Activated CD4-positive, alpha-beta T cell treated with anti-CD3 and anti-CD28 coated beads, Interleukin-2, amount 50 U/mL, for 16 hours (primary cell): Measurements from ENCODE around the gene LAMP1.
"Not testable (repeated sequence)": the region's sequence is repeated elsewhere in the genome, so short reads cannot be mapped to it uniquely, and the experiment has no call there.

Source experiments
- DNase-seq: peaks from one replicate; pipeline ENCODE4 v3.0.0-alpha.2; 2020

The LAMP1 gene

DNA sequence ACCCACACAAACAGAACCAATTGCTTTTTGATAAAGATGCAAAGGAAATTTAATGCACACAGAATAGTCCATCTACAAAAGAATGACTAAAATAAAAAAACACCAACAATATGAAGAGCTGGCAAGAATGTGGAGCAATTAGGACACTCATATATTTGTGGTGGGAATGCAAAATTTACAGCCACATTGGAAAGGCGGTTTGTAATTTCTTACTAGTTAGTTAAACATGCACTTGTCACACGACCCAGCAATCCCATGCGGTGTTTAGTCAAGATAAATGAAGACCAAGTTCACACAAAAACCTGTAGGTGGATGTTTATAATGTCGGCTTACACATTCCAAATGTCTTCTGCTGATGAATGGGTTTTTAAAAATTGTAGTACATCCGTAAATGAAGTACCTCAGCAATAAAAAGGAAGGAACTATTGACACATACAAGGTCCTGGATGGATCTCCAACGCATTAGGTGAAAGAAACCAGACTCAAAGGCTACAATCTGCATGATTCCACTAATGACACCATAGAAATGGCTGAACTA, 61.7 kb downstream of the LAMP1 start:
- no peak for DNase-seq

DNA sequence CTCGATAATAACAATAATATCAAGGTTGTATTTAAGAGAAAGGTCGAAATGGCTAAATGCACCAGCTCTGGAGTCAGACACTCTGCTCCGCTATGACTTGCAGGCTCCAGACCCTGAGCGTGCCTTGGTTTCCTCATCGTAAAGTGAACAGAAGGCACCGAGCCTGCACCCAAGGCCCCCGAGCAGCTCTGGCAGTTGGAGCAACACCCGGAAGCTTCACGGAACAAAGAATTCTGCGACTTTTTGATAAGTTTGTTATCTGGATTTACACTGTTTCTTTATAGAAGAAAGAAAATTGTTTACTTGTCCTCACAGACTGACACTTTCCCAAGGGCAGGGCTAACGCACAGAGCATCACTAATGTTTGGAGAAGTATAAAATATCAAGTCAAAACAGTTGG, 62.5 kb downstream of the LAMP1 start:
- no peak for DNase-seq

DNA sequence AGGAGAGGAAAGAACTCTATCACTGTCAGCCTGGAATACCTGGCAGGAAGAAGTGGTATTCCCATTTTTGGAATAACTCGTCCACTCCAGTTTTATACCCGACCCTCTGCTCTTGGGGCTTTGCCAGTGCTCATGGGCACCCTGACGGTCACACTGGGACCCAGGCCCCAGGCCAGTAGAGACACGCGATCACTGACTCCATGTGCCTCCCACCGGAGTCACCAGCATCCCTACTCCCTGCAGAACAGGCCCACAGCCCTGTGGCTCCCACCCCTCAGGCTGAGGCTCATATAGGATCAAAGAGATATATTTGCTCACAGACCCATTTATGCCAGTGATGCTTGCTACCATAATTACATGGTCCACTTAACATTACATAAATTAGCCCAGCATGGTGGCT, 63.4 kb downstream of the LAMP1 start:
- no peak for DNase-seq

DNA sequence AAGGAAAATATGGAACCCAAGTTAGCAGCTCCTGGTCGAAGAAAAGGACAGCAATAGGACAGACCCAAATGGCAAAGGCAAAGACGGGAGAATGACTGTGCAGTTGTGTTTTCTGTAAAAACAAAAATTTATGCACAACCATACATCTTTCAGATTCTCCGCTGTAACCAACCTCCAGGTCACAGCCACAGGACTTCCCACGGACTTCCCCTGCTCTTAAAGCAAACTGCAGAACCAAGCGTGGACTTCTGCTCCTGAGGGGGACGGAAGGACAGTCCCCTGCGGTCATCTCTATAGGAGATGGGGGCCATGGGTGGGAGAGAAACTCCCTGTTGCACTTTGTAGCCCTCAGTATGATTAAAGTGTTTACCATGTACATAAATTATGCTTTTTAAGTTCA, 64.4 kb downstream of the LAMP1 start:
- DNase-seq: no peak

DNA sequence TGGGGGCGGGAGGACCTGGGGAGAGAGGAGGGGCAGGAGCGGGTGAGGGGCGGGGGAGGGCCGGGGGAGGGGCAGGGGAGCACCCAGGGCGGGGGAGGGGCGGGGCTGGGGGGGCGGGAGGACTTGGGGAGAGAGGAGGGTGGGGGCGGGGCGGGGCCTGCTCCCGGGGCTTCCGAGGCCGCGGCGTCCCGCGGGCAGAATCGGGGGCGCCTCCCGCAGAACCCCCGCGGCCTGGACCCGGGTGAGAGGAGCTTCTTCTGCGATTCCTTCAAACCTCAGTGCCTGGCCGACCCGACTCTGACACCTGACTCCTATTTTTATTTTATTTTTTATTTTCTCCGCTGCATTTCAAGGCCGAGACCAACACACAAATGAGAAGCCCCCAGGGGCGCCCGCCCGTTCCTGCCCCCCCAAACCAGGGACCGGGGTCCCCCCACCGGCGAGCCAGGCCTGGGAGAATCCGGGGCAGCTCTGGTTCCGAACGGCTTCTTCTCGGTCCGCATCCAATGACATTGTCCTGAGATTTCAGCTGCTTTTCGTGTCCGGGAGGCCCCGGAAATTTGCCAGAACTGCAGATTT, 67.4 kb downstream of the LAMP1 start:
- no peak for DNase-seq

DNA sequence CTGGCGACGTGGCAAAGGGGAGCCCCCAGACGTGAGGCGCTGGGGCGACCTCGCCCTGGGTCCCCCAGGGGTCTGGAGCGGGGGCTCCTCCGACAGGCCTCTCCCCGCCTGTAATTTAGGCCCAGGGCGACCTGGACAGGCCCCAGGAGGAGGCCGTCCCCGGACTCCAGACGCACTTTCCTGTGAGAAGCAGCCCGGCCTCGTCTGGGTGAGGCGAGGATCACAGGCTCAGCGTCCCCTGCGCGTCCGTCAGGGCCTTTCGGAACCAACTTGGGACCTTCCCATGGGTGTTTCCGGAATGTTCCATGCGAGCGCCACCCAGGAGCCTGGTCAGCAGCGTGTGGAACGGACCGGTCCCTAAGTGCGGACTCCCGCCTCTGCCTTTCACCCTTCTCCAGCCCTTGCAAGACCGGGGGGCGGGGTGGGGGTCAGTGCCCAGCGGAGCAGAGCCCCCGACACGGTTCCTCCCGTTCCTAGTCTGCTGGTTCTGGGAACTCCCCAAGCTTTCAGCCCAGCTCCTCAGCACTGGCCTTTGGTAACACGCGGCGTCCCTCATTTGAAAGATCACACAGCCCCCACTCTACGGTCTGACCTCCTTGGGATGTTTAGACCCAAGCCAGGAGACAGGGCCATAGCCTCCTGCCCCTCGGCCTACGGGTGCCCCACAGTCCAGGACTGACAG, 68.0 kb downstream of the LAMP1 start:
- no peak for DNase-seq

DNA sequence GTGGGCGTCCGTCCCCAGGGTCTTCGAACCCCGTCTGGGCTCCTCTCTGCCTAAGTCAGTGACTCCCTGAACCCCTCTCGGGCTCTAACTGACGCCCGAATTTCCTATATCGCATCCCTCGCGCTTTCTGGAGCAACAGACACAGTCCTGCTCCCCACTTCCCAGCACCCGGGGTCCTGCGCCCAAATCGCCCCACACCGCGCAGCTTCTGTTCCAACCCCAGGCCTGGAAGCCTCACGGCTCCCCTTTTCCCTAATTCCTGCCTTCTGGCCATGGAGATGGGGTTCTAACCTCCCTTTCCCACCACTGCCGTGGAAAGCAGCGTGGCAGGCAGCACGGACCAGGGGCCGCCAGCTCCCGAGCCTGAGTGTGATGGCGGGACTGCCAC, 68.5 kb downstream of the LAMP1 start:
- no peak for DNase-seq

DNA sequence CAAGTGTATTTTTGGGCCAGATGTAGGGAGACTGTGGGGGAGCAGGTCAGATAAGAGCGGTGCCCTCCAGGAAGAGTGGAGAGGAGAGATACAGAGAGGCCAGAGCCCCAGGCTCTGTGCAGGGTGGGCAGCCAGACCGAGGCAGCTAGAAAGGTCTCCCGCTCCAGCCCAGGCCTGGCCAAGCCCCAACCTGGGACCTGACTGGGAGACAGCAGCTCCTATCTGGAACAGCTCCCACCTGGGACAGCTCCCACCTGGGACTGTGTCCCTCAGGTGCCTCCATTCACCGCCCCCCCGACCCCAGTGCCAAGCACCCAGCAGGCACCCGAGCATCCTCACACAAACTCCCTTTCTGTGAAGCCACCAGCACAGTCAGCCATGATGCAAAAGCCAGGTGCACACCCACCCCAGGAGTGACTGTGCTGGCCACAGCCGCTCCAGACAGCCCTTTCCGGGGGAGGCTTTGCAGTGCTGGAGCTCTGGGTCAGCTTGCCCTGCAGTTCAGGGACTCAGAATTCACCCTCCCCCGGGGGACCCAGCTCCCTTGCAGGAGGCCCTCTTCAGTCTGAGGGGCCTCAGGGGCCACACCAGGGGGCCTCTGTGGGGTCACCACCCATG, 69.0 kb downstream of the LAMP1 start:
- no peak for DNase-seq

DNA sequence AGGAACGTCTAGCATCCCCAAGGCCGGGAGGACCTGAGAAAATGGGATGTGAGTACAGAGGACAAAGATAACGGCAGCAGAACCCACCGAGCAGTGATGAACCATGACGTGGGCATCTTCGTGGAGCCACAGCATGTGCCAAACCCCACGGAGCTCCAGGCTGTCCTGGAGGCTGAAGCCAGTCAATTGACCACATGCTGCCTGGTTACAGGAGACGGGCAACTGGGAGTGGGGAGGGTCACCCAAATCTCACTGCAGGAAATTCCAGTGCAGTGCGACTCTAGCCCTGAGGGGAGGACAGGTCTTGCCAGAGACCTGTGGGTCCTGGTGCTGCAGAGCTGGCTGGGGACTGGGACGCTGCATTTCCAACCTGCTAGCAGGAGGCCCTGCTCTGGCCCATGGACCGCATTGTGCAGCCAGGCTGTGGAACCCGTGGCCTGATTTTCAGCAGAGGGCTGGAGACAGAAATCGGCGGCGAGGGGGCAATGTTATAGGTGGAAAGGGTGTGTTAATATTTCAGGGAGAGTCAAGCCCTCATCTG, 70.1 kb downstream of the LAMP1 start:
- no peak for DNase-seq

DNA sequence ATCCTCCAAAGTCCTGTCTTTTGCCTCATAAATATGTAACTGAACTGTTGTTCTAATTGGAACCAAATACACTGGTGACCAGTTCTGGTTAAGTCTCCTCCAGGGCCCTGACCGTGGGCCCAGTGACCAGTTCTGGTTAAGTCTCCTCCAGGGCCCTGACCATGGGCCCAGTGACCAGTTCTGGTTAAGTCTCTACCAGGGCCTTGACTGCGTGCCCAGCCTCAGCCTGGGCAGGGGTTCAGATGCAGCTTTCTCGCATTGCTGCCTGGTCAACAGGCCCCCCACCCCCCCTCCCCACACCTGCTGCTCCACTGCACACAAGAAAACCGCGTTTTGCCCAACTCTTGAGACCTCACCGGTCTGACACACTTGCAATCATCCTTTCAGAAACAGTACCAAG, 70.7 kb downstream of the LAMP1 start:
- no peak for DNase-seq

DNA sequence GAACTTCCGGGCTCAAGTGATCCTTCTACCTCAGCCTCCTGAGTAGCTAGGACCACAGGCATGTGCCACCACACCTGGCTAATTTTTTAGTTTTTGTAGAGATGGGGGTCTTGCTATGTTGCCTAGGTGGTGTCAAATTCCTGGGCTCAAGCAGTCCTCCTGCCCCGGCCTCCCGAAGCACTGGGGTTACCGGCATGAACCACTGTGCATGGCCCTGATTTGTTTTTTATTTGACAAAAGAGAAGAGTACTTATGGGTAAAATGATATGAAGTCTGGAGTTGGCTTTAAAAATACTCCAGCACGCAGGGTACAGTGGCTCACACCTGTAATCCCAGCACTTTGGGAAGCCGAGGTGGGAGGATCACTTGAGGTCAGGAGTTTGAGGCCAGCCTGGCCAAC, 71.3 kb downstream of the LAMP1 start:
- DNase-seq: not testable (repeated sequence)

DNA sequence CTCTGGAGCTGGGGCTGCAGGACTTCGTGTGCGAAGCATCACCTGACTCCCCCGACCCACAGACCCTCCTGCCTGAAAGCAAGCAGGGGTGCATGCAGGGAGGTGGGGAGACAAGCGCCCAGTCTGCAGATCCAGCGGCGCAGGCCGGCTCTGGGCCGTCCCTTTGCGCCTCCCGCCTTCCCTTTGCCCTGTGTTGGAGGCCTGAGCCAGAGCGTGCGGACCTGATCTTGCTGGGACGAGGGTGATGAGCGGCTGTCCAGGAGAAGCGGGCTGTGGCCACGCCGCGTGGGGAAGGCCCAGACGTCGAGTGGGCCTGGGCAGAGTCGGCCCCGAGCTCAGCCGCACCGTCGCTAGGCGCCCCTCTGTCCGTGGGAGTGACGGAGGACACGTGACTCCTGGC, 72.2 kb downstream of the LAMP1 start:
- DNase-seq: no peak

DNA sequence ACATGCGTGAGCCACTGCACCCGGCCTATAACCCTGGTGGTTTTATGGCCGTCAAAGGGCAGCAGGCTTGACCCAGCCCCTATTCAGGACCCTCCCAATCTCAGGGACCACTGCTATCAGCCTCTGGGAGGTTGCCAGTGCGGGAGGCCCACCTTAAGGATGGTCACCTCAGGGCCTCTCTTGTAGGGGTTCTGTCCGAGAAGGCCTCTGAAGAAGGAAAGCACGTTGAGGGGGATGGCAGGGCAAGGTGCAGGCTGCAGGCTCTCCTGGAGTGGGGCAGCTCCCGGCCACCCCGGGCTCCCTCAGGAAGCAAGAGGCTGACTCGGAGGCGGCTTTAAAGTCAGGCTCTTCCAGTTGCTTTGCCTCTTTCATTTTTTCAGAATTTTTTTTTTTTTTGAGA, 72.8 kb downstream of the LAMP1 start:
- no peak for DNase-seq

DNA sequence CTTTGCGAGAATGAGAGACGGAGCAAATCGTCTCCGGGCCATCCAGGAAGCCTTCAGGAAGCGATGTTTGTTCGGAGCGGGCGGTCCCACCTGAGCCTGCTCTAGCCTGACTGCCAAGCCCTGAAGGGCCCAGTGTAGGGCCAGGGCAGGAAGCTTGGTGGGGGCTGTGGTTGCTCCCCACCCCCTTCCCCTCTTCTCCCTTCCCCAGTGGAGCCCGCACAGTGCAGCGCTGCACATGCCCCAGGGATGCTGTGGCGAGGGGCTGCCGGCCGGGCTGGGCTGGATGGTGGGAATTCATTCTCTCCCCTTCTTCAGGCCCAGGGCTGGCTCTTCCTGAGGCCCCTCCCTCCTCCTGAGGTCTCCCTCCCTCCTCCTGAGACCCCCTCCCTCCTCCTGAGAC, 74.0 kb downstream of the LAMP1 start:
- no peak for DNase-seq

DNA sequence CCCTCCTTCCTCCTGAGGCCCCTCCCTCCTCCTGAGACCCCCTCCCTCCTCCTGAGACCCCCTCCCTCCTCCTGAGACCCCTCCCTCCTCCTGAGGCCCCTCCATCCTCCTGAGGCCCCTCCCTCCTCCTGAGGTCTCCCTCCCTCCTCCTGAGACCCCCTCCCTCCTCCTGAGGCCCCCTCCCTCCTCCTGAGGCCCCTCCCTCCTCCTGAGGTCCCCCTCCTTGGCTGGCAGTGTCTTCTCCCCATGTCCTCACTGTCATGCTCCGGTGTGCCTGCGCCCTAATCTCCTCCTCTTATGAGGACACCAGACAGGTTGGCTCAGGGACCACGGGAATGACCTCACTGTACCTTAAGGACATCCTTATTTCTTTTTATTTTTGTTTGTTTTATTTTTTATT, 74.7 kb downstream of the LAMP1 start:
- DNase-seq: not testable (repeated sequence)
